Activated CD4-positive, alpha-beta T cell treated with anti-CD3 and anti-CD28 coated beads, Interleukin-2, amount 50 U/mL, for 4 hours (primary cell): Measurements from ENCODE around the gene BRD1.

ENCODE experiments used
- DNase-seq, 2 experiments: peaks; one replicate each; pipeline ENCODE4 v3.0.0-alpha.2; 2020

The BRD1 gene

GRCh38 chr22:49749227-49749626, 78.4 kb downstream of the BRD1 start:
- no peak for DNase-seq

- no peak for DNase-seq
Measured at GRCh38 chr22:49748514-49748913, 79.2 kb downstream of the BRD1 start.

GRCh38 chr22:49747716-49748115, 80.0 kb downstream of the BRD1 start:
- no peak for DNase-seq

- DNase-seq: no peak
Measured at GRCh38 chr22:49747130-49747529, 80.5 kb downstream of the BRD1 start.

- no peak for DNase-seq
Measured at GRCh38 chr22:49746065-49746464, 81.6 kb downstream of the BRD1 start.

- DNase-seq: no peak
Measured at GRCh38 chr22:49740242-49740641, 87.4 kb downstream of the BRD1 start.

GRCh38 chr22:49739138-49739537, 88.5 kb downstream of the BRD1 start:
- no peak for DNase-seq

GRCh38 chr22:49738566-49738965, 89.1 kb downstream of the BRD1 start:
- DNase-seq: no peak

- no peak for DNase-seq
Measured at GRCh38 chr22:49738006-49738405, 89.7 kb downstream of the BRD1 start.

- DNase-seq: no peak
Measured at GRCh38 chr22:49737101-49737551, 90.5 kb downstream of the BRD1 start.

- DNase-seq: no peak
Measured at GRCh38 chr22:49736538-49736937, 91.1 kb downstream of the BRD1 start.

- no peak for DNase-seq
Measured at GRCh38 chr22:49735901-49736421, 91.7 kb downstream of the BRD1 start.

GRCh38 chr22:49735411-49735900, 92.2 kb downstream of the BRD1 start:
- DNase-seq: no peak

- no peak for DNase-seq
Measured at GRCh38 chr22:49734882-49735281, 92.8 kb downstream of the BRD1 start.

- no peak for DNase-seq
Measured at GRCh38 chr22:49734390-49734789, 93.3 kb downstream of the BRD1 start.

GRCh38 chr22:49733631-49734030, 94.0 kb downstream of the BRD1 start:
- no peak for DNase-seq

- no peak for DNase-seq
Measured at GRCh38 chr22:49730656-49731055, 97.0 kb downstream of the BRD1 start.

GRCh38 chr22:49728570-49729271, 99.0 kb downstream of the BRD1 start:
- no peak for DNase-seq

GRCh38 chr22:49727881-49728569, 99.6 kb downstream of the BRD1 start:
- DNase-seq: no peak

- DNase-seq: no peak
Measured at GRCh38 chr22:49727191-49727880, 100.3 kb downstream of the BRD1 start.

- no peak for DNase-seq
Measured at GRCh38 chr22:49726701-49727101, 101.0 kb downstream of the BRD1 start.

GRCh38 chr22:49726022-49726681, 101.5 kb downstream of the BRD1 start:
- DNase-seq: no peak

- no peak for DNase-seq
Measured at GRCh38 chr22:49725516-49725915, 102.2 kb downstream of the BRD1 start.
